HUDEP-2 (cell line): ENCODE results near the gene NELL1.

Source experiments
- DNase-seq, 76 experiments: peaks; one replicate each; lab custom pipeline; 2025; ENCODE audit not compliant: unreplicated experiment in 76 of 76; lab: John Stamatoyannopoulos, UW

Gene NELL1

GRCh38 chr11:21464601-21465193, 795.3 kb downstream of the NELL1 start:
- DNase-seq = no peak

GRCh38 chr11:21465203-21465602, 795.8 kb downstream of the NELL1 start:
- no peak for DNase-seq

- DNase-seq = no peak
These were observed 796.5 kb downstream of the NELL1 start for GRCh38 chr11:21465920-21466319.

DNA sequence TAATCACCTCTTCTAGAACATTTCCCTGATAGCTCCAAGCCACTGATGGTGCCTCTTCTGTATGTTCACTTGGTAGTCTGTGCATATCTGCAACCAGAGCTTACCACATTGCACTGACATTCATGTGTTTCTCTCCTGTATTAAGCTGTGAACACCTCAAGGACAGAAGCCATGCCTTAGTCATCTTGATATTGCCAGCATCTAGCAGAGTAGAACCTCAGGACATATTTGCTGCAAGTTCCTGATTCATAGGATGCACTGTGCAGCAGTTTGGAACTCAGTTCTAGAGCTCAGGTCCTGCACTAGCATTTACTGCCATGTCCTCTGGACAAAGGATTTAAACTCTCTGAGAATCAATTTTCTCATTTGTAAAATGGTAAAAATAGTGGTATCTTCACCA, 801.1 kb downstream of the NELL1 start:
- no peak for DNase-seq

- no peak for DNase-seq
These were observed 802.9 kb downstream of the NELL1 start for GRCh38 chr11:21472261-21472660.

- DNase-seq = no peak
These were observed 805.1 kb downstream of the NELL1 start for GRCh38 chr11:21474529-21474928.

DNA sequence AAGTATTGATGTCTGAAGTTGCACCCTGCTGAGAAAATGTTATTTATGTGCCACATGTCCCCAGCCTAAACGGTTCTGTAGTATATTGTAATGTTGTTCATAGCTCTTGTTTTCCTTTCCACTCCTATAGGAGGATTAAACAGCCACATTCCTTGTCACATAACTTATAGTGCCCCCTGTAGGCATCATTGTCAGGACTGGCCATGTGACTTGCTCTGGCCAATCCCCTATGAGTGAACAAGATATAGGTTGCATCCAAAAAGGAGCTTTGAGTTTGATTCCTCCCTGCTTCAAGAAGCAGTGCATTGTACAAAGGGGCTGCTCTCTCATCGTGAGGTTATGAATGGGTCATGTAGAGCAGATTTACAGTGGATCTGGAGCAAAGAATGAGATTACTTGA, 805.9 kb downstream of the NELL1 start:
- DNase-seq = no peak

DNA sequence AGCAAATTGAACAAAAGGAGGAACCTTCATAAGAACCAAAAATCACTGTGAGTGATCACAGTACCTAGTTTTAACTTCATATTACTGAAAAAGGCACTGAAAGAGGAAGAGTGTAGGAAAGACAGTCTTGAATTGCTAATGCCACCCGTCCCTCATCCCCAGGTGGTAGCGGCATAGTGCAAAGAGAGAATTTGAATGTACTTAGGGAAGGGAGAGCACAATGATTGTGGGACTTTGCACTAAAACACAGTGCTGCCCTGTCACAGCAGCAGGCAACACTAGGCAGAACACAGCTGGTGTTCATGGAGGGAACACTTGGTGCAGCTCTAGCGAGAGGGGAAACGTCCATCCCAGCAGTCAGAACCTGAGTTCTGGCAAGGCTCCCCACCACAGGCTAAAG, 807.2 kb downstream of the NELL1 start:
- no peak for DNase-seq

GRCh38 chr11:21480240-21480639, 810.9 kb downstream of the NELL1 start:
- DNase-seq = no peak

- no peak for DNase-seq
These were observed 811.9 kb downstream of the NELL1 start for GRCh38 chr11:21481255-21481654.

DNA sequence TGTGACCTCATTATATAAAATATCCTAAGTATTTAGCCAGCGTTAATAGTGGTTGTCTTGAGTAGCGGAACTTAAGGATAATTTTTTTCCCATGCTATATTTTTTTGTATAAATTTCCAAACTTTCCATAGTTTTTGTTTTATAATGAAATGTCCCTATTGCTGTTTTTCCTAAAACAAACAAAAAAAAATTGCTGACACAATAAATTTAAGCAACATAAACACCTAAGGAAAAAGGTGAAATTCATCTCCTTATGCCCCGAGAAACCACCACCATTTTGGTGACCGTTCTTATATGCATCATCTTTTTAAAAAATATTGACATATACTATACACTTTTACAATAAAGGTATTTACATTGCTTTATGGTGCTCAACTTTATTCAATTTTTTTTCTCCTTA, 814.7 kb downstream of the NELL1 start:
- no peak for DNase-seq

DNA sequence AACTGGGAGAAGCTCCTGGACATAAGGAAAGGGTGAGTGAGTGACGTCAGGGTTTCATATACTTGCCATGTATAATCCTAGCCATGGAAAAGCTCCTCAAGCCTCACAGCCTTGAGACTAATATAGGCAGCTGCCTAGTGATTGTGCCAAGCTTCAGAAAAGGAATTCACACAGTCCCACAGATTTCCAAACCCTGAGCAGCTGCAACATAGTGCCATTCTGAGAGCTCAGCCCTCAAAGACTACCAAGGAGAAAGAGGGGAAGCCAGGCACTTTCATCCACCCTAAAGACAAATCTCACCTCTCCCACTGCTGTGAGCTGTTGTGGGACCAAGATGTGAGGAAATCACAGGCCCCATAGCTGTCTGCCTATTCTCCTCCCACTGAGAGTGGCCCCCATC, 815.6 kb downstream of the NELL1 start:
- no peak for DNase-seq

GRCh38 chr11:21485426-21485825, 816.0 kb downstream of the NELL1 start:
- no peak for DNase-seq

GRCh38 chr11:21489416-21490115, 820.2 kb downstream of the NELL1 start:
- DNase-seq = no peak

GRCh38 chr11:21492931-21493330, 823.5 kb downstream of the NELL1 start:
- no peak for DNase-seq

DNA sequence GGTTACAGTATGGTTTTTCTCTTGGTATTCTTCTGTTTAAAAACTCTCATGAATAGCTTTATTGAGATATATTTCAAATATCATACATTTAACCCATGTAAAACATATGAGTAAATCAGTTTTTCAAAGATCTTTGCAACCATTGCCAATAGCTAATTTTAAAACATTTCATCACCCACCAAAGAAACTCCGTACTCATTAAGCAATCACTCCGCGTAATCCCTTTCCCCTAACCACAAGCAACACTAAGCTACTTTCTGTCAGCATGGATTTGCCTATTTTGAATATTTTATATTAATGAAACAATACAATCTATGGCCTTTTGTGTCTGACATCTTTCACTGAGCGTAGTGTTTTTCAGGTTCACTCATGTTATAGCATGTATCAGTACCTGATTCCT, 825.6 kb downstream of the NELL1 start:
- no peak for DNase-seq

DNA sequence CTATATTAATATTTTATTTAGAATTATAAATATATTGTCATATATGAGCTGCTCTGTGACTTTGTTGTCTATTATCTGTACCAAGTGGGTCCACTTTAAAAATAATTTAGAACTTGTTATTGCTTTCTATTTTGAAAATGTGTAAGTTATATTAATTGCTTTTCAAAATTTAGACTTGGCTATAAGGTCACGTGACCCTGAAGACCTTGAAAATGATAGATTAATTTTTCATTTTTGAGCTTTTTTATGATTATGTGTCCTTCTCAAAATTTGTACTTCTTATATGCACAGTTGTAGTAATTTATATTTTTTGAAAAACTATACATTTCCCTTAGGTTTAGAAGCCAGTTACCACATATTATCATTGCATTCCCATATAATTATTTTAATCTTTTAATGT, 826.5 kb downstream of the NELL1 start:
- DNase-seq = no peak

GRCh38 chr11:21501245-21501644, 831.9 kb downstream of the NELL1 start:
- DNase-seq = no peak

DNA sequence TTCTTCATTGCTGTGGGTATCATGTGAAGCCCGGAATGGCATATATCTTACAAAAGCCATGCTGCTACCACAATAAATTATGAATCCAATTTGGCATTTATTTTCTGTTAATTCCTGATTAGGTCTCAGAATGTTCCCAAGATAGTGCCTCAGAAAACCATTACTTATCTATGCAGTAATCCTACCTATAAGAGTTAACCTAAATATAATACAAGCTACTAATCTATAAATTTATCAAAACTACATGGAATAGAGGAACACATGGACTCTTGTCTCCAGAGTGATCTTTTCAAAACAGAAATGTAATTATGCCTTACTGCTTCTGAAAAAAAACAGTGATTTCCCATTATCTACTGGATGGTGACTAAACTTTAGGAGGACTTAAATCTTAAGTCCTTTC, 835.7 kb downstream of the NELL1 start:
- no peak for DNase-seq

- DNase-seq = peak in 27 of 76 experiments; percentile 0 to 46 (median 7)
These were observed 842.6 kb downstream of the NELL1 start for GRCh38 chr11:21511835-21512440.

DNA sequence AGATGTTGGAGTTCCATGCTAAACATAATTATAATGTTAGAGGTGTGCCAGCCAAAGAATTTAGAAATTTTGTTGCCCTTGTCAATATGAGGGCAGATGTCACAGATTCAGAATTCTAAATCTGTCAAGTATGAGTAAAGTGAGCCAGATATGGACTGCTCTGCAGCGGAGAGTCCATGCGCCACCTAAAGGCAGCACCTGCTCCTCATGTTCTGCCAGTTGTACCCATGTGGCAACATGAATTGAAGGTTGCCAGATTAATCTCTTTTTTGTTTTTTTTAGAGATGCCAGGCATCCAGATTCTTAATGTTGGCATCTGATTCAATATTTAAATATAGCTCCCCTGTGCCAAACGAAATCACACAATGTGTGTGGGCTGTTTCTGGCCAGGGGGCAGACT, 844.9 kb downstream of the NELL1 start:
- peak in 5 of 76 experiments; percentile 1 to 33 (median 3) for DNase-seq

DNA sequence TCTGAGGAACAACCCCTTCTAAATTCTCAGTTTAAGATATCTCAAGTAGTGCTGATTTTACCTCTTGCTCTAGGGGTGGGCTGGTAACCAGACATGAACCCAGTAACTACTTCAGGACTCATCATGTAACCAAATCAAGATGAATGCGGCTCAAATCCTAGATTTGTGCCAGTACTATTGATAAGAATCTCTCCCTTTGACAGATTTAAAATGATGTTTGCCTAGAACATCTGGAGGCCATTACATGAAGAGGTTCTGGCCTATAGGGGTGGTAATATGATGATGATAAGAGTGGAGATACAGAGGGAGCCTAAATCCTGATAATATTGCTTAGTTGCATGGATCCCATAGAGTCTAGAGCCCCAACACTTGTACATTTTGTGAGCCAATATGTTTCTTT, 850.9 kb downstream of the NELL1 start:
- no peak for DNase-seq
